CD4-positive, alpha-beta T cell treated with Interleukin-21 for 1 hour (primary cell): ENCODE measurements around the gene GALE.
"Not testable (repeated sequence)": the region's sequence is repeated elsewhere in the genome, so short reads cannot be mapped to it uniquely, and the experiment has no call there.

Source experiments
- DNase-seq: peaks from one replicate; pipeline ENCODE4 v3.0.0-alpha.2; 2020

Gene GALE

DNA sequence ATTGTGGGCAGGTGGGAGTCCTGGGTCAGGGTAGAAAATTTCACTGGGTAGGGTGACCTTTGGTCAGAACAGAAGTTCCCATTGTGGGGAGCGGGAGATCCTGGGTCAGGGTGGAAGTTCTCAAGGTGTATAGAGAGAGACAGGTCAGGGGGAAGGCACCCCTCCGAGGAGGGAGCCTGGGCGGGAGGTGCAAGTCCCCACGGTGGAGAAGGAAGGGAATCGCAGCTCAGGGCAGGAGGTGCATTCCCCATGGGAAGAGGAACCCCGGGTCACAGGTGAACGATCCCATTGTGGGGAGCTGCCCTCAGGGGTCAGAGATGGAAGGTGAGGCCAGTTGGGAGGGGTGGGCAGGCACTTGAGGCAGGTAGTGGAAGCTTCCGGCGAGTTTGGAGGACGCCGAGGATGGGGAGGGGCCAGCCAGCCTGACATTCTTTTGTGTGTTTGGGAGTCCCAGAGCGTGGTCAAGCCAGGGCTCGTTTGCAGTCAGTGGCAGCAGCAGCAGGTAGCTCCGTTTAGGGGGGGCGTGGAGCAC, 9.0 kb downstream of the GALE start:
- peak; percentile 37 for DNase-seq

GRCh38 chr1:23790696-23791515, 9.6 kb downstream of the GALE start, which contains the start of gene LYPLA2:
Gene LYPLA2, plus strand, starts transcription at chr1:23791145. Its CDS starts 1,538 bp downstream, at chr1:23792683.
- DNase-seq: peak; percentile 87

- no peak for DNase-seq
Measured at GRCh38 chr1:23788695-23789094, 11.9 kb downstream of the GALE start.

GRCh38 chr1:23787701-23788100, 12.9 kb downstream of the GALE start:
- DNase-seq: no peak

DNA sequence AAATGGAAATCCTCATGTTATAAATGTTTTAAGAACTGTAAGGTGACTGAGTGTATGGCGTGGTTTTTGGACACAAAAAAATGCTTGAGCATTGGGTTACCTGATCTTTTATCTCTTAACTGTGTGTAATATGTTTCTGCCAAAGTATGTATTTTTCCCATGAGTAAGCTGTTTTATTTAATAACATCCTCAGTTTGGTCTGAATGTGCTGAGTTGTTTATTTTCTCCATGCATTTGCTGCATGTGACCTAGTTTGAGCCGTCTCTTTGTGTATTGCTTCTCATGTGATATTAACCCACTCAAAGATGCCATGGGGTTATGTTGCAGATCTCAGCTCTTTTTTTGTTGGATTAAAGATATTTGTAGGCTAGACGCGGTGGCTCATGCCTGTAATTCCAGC, 15.7 kb downstream of the GALE start:
- DNase-seq: no peak

- DNase-seq: not testable (repeated sequence)
Measured at GRCh38 chr1:23783141-23783540, 17.4 kb downstream of the GALE start.

DNA sequence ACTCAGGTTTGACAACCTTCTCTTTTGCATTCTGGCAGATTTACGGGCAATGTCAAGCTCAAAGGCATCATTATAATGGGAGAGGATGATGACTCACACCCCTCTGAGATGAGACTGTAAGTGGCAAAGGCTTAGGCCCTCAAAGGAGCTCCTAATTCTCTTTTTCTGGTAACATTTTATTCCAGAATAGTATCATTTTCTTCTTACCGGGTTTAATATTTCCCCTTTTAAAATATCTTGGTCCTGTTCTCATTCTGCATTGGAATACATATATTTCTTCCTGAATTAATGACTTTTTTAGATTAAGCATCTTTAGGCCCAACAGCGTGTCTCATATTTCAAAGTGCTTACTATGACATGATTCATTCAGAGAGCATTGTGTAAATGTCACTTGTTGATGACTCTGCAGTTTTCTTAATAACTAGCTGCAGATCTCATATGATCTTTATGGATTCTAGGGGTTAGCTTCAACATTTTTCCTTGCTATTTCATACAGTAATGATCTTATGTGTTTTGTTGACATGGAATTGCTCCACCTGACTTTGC, 20.7 kb downstream of the GALE start:
- DNase-seq: no peak

- DNase-seq: peak; percentile 87
Measured at GRCh38 chr1:23777979-23778814, 22.4 kb downstream of the GALE start, which contains the start of gene PITHD1. Gene PITHD1, plus strand, starts transcription at chr1:23778418. Its CDS starts 98 bp downstream, at chr1:23778516.

GRCh38 chr1:23776217-23776616, 24.3 kb downstream of the GALE start:
- no peak for DNase-seq

GRCh38 chr1:23774174-23774880, 26.2 kb downstream of the GALE start:
- DNase-seq: no peak

DNA sequence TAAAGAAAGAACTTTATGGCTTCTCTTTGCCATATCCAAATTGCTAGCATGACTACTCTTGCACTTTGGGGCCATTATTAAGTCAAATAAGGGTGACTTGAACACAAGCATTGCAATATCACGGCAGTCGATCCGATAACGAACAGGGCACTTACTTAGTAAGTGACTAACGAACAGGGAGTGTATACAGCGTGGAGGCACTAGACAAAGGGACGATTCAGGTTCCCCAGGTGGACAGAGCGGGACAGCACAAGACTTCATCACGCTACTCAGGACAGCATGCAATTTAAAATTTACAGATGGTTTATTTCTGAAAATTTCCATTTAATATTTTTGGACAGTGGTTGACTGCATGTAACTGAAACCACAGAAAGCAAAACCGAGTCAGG, 27.7 kb downstream of the GALE start:
- no peak for DNase-seq

DNA sequence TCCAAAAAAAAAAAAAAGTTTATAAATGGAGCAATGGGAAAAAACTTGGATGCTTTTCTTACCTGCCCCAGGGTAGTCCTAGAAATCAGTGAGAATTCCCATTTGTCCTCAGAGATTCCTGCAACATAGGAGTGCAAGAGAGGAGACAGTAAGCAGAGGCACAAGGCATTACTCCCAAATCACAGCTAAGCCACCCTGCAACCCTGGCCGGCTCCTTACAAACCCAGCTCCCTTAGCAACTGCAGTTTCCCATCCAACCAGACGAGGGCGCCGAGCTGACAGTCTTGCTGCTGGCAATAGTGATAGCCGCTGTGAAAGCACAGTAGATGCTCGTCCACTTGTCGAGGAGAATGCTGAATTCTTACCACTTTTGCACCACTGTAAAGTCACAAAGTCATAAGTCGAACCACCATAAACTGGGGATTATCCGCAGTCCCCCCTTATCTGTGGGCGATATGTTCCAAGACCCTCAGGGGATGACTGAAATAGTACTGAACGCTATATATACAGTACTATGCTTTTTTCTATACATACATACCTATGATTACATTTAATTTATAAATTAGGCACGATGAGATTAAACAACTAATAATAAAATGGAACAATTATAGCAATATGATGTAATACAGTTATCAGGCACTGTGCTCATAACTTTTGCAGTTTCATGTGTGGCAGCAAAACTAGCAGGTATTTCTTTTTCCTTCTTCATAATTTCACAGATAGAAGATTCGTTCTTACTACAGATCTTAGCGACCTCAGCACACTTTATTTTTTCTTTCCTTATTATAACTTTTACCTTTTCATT, 28.3 kb downstream of the GALE start:
- peak; percentile 87 for DNase-seq

- DNase-seq: no peak
Measured at GRCh38 chr1:23768733-23769132, 31.8 kb downstream of the GALE start.

DNA sequence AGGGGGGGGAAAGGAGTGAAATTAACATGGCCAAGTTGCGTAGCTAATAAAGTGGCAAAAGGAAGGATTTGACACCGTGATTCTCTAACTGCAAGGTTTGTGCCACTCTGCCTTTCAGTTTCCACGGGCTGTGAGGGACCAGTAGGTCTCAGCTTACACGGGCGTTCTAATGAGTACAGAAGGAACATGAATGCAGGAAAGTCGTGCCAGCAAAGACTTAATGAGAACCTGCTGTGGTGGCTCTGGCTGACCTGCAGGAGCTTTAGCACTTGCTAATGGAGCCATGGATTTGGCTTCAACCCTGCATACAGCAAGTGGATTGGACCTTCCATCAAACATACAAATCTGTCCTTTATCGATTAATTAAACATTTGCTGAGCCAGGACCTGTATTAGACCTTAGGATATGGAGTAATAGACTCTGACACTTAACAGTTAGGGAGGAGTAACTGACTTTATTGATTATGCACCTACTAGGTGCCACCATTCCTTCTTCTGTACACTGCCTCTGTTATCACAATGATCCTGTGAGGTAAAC, 37.4 kb downstream of the GALE start:
- DNase-seq: no peak

- DNase-seq: no peak
Measured at GRCh38 chr1:23759277-23759676, 41.3 kb downstream of the GALE start.

GRCh38 chr1:23757812-23758211, 42.7 kb downstream of the GALE start:
- no peak for DNase-seq

GRCh38 chr1:23756676-23757075, 43.9 kb downstream of the GALE start:
- DNase-seq: no peak

- no peak for DNase-seq
Measured at GRCh38 chr1:23752909-23753308, 47.6 kb downstream of the GALE start.

- no peak for DNase-seq
Measured at GRCh38 chr1:23751815-23752200, 48.7 kb downstream of the GALE start.

GRCh38 chr1:23751050-23751814, 49.3 kb downstream of the GALE start:
- peak; percentile 55 for DNase-seq

GRCh38 chr1:23748016-23748415, 52.5 kb downstream of the GALE start:
- no peak for DNase-seq
